ENCODE measurements around the gene HCFC1R1. TPM values are rescaled to one million over a fixed set of nuclear protein-coding genes. Genes with fewer than 3 reads are reported as not detected.

Gene HCFC1R1
- total and polyA plus RNA-seq, 2 donors (not counting 1 experiment from before 2014, with no cell fraction given) = 17.9 to 24.8 TPM

- POLR2A ChIA-PET = no interaction called here
- intact Hi-C loops (cut with micrococcal nuclease) = no loop called here
- no peak for ATAC-seq (ENCODE audit: low read depth)
These were observed 44.7 kb upstream of the HCFC1R1 start for GRCh38 chr16:3068487-3068886.

GRCh38 chr16:3066440-3066748 is 42.7 kb upstream of the HCFC1R1 start:
- H3K27ac Mint-ChIP-seq = no peak overlapping the region
- peaks cover 5% of the 10 kb centered on the region for H3K4me1 Mint-ChIP-seq
- TF ChIP-seq EZH2 (IDR thresholded peaks at IDR 0.05; ENCODE audit: borderline replicate concordance, insufficient read depth, low read depth, low read length, poor library complexity, severe bottlenecking) (no peak), CTCF (IDR thresholded peaks at IDR 0.05) (no peak)
- ChIA-PET CTCF (interaction anchor here (0.7 kb wide), 1 partner anchor 63 kb away, joined by 3 read pairs; no protein-coding TSS in a partner anchor), POLR2A (no interaction called here)
- Histone ChIP-seq H3K27ac (ENCODE audit: low read length in 2 of 2) (no peak overlapping the region), H2AFZ (ENCODE audit: insufficient read depth, low read depth, low read length, poor library complexity, severe bottlenecking) (no peak overlapping the region), H3K79me2 (ENCODE audit: control insufficient read depth, insufficient read depth, low read length) (no peaks in the 10 kb centered on the region), H3K4me3 (ENCODE audit: control extremely low read depth in 1 of 5, extremely low read depth in 1 of 5, insufficient read depth in 1 of 5, low read depth in 2 of 5, low read length in 4 of 5) (no peak overlapping the region), H3K9ac (ENCODE audit: low read length) (no peak overlapping the region), H3K4me2 (replicated peaks; ENCODE audit: low read depth, low read length, poor library complexity, severe bottlenecking) (no peak overlapping the region), H4K20me1 (ENCODE audit: control insufficient read depth, insufficient read depth, low read length, poor library complexity, severe bottlenecking) (no peaks in the 10 kb centered on the region), H3K36me3 (replicated peaks in 1 of 2; ENCODE audit: control extremely low read depth in 1 of 2, control insufficient read depth in 1 of 2, extremely low read depth in 1 of 2, insufficient read depth in 2 of 2, low read length in 1 of 2) (no peaks in the 10 kb centered on the region), H3K9me3 (ENCODE audit: control extremely low read depth in 1 of 3, control insufficient read depth in 2 of 3, insufficient read depth in 1 of 3, low read length in 2 of 3) (no peaks in the 10 kb centered on the region), H3K4me1 (ENCODE audit: control insufficient read depth in 2 of 2, insufficient read depth in 2 of 2, low read length in 2 of 2) (peaks cover 3 to 4% of the 10 kb centered on the region in 2 donors), H3K27me3 (replicated peaks in 1 of 4; ENCODE audit: control extremely low read depth in 1 of 4, control insufficient read depth in 3 of 4, insufficient read depth in 4 of 4, low read length in 3 of 4) (no peaks in the 10 kb centered on the region)
- ATAC-seq (ENCODE audit: low read depth) (no peak), DNase-seq (no peak)
- 92% methylated on average over 7 of the region's 7 CpGs for WGBS (ENCODE audit: insufficient coverage)
- no peak overlapping the region for H3K4me3 Mint-ChIP-seq
- intact Hi-C loops (cut with micrococcal nuclease) = no loop called here
- H3K9me3 Mint-ChIP-seq (ENCODE audit: insufficient read depth) = no peaks in the 10 kb centered on the region
- no peaks in the 10 kb centered on the region for H3K27me3 Mint-ChIP-seq

More at GRCh38 chr16:3068487-3068886, 44.7 kb upstream of the HCFC1R1 start:
- H3K9me3 Mint-ChIP-seq (ENCODE audit: insufficient read depth) = no peaks in the 10 kb centered on the region
- H3K4me2 ChIP-seq (replicated peaks; ENCODE audit: low read depth, low read length, poor library complexity, severe bottlenecking) = no peak overlapping the region
- no peak for TF ChIP-seq EZH2 (IDR thresholded peaks at IDR 0.05; ENCODE audit: borderline replicate concordance, insufficient read depth, low read depth, low read length, poor library complexity, severe bottlenecking)
- no peak for TF ChIP-seq CTCF (IDR thresholded peaks at IDR 0.05)
- peaks cover 5 to 7% of the 10 kb centered on the region in 2 donors for H3K4me1 ChIP-seq (ENCODE audit: control insufficient read depth in 2 of 2, insufficient read depth in 2 of 2, low read length in 2 of 2)
- no peaks in the 10 kb centered on the region for H3K27me3 ChIP-seq (replicated peaks in 1 of 4; ENCODE audit: control extremely low read depth in 1 of 4, control insufficient read depth in 3 of 4, insufficient read depth in 4 of 4, low read length in 3 of 4)
- H3K27ac Mint-ChIP-seq = no peak overlapping the region
- no peaks in the 10 kb centered on the region for H4K20me1 ChIP-seq (ENCODE audit: control insufficient read depth, insufficient read depth, low read length, poor library complexity, severe bottlenecking)
- H3K79me2 ChIP-seq (ENCODE audit: control insufficient read depth, insufficient read depth, low read length) = no peaks in the 10 kb centered on the region
- H3K4me1 Mint-ChIP-seq = peaks cover 16% of the 10 kb centered on the region
- no peaks in the 10 kb centered on the region for H3K9me3 ChIP-seq (ENCODE audit: control extremely low read depth in 1 of 3, control insufficient read depth in 2 of 3, insufficient read depth in 1 of 3, low read length in 2 of 3)
- CTCF ChIA-PET = no interaction called here
- H3K9ac ChIP-seq (ENCODE audit: low read length) = no peak overlapping the region
- no peak overlapping the region for H3K4me3 ChIP-seq (ENCODE audit: control extremely low read depth in 1 of 5, extremely low read depth in 1 of 5, insufficient read depth in 1 of 5, low read depth in 2 of 5, low read length in 4 of 5)
- no peak for DNase-seq
- WGBS (ENCODE audit: insufficient coverage) = 100% methylated on average over 2 of the region's 4 CpGs
- H3K4me3 Mint-ChIP-seq = no peak overlapping the region
- H3K27ac ChIP-seq (ENCODE audit: low read length in 2 of 2) = no peak overlapping the region
- no peak overlapping the region for H2AFZ ChIP-seq (ENCODE audit: insufficient read depth, low read depth, low read length, poor library complexity, severe bottlenecking)
- H3K27me3 Mint-ChIP-seq = no peaks in the 10 kb centered on the region
- H3K36me3 ChIP-seq (replicated peaks in 1 of 2; ENCODE audit: control extremely low read depth in 1 of 2, control insufficient read depth in 1 of 2, extremely low read depth in 1 of 2, insufficient read depth in 2 of 2, low read length in 1 of 2) = no peaks in the 10 kb centered on the region
